LHCN-M2 (cell line): Measurements from ENCODE around the gene PRPF40B. TPM values are rescaled to one million over a fixed set of nuclear protein-coding genes. Genes with fewer than 3 reads are reported as not detected.
"Not testable (repeated sequence)": the region's sequence is repeated elsewhere in the genome, so short reads cannot be mapped to it uniquely, and the experiment has no call there.

Source experiments
- DNase-seq: peaks from one replicate; pipeline ENCODE4 v3.0.0-alpha.2; 2012; ENCODE audit warnings: low read depth
- total RNA-seq: library from RNA; depleted of rRNA; stranded (reverse); fragments of >200 nt; gene quantifications from 2 replicates; pipeline ENCODE4 v1.2.3, GENCODE V29; 2014

PRPF40B gene
- total RNA-seq, 1 experiment from 2014 or later, result 11.3 TPM

DNA sequence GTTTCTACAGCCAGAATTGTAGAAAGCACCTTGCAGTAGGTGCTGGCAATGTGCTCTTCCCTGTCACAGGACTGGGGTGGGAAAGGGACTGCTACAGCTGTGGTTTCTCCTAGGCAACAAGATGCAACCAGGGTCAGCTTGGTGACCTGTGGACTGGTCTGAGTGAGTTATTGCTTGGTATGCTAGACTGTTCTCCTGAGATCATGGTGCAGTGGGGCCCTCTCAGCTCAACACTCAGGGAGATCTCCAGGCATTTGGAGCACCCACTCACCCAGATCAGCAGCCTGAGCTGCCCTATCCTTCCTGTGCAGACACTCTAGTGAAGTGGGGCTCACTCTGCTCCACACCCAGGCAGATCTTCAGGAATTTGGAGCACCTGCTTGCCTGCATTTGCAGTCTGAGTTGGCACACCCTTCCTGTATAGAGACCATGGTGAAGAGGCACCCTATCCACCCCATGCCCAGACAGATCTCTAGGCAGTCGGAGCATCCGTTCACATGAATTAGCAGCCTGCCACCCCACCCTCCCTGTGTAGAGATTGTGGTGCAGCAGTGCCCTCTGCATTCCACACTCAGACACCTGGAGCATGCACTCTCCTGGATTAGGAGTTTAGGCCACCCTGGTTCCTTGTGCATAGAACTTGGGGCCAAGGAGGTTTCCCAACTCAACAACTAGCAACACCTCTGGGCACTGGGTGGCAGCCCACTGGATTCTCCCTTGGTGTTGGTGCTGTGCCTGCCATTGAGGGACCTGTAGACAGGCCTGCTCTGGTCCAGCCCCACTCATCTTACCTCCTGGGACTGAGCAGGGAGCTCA is 14.1 kb upstream of the PRPF40B start:
- DNase-seq, result no peak

DNA sequence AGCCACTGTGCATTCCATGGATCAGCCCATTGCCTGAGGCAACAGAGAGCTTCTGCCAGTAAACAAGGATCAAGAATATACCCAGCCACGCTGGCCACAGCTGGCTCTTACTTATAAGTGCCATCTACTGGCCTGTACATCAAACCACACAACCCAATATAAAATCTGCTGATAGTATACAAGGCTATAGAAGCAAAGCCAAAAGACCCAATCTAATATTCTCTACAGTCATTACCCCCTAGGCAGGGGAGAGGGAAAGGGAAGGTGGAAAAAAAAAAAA is 13.5 kb upstream of the PRPF40B start:
- DNase-seq, result no peak

DNA sequence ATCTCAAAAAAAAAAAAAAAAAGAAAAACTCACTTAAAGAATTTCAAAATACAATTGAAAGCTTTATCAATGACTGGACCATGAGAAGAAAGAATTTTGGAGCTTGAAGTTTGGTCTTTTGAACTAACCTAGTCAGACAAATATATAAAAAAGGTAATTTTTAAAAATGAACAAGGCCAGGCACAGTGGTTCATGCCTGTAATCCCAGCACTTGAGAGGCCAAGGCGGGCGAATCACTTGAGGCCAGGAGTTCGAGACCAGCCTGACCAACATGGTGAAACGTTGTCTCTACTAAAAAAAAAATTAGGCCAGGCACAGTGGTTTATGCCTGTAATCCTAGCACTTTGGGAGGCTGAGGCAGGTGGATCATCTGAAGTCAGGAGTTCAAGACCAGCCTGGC is 12.6 kb upstream of the PRPF40B start:
- not testable (repeated sequence) for DNase-seq

DNA sequence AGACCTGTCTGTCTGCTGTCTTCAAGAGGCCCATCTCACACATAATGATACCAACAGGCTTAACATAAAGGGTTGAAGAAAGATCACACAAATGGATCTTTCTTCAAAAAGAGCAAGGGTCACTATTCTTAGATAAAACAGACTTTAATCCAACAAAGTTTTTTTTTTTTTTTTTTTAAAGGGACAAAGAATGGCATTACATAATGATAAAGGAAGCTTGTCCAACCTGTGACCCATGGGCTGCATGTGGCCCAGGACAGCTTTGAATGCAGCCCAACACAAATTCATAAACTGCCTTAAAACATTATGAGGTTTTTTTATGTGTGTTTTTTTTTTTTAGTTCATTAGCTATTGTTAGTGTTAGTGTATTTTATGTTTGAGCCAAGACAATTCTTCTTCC is 11.2 kb upstream of the PRPF40B start:
- no peak for DNase-seq

DNA sequence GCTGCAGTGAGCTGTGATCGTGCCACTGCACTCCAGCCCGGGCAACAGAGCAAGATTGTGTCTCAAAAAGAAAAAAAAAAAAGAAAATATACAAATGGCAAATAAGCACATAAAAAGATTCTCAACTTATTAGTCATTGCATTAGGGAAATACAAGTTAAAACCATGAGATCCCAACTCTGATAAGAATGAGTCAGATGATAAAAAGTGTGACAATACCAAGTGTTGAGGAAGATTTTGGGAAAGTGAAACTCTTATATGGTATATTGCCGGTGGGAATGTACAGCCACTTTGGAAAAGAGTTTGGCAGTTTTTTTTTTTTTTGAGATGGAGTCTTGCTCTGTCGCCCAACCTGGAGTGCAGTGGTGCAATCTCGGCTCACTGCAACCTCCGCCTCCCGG is 7.6 kb upstream of the PRPF40B start:
- peak; percentile 34 for DNase-seq

DNA sequence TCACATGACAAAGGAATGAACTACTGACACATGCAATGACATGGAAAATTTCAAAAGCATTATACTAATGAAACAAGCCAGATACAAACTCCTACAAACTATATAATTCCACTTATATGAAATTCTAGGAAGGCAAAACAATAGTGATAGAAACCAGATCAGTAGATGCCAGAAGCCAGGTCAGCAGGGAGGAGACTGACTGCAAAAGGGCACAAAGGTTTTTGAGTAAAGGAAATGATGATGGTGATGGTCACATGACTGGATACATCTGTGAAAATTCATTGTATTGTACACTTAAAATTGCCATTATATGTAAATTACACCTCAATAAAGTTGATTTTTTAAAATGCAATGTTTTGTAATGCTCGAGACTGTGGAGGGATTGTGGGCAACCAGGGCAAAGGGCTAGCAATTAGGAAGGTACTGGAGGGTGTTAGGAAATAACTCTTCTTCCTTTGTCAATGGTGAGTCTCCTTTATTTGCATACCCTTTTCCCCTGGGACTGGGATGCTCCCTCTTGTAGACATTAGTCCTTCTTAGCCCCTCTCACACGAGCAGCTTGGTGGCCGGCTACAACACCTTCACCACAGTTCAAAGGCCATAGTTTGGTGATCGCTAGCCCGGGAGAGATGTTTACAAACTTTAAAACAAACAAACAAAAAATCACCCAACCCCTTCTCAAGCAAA is 6.7 kb upstream of the PRPF40B start:
- DNase-seq, result no peak

DNA sequence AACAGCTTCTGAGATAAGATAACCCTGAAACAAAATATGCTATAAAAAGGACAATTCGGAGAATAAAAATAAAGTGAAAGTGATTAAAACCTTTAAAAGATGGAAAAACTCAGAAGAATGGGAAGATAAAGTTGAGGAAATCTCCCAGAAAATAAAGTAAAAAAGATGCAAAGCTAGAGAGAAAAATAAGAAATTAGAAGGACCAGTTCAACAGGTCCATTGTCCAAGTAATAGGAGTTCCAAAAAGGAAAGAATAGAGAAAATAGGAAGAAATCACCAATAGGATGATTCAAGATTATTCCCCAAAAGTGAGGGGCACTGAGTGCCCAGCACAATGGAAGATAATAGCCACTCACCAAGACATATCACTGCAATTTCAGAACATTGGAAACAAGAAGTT is 4.8 kb upstream of the PRPF40B start:
- no peak for DNase-seq

DNA sequence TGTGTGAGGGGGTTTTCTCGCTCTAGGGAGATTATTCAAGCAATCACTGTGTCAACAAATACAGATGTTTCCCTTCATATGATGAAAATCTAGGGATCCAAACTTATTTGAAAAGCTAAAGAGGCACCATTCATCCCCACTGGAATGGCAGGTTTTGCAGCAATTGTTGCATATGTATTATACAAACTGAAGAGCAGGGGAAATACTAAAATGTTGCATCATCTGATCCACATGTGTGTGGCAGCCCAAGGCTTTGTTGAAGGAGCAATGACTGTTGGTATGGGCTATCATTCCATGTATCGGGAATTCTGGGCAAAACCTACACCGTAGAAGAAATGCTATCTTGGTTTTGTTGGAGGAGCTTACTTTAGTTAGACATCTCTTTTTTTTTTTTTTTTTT is 4.1 kb upstream of the PRPF40B start:
- DNase-seq, result no peak

DNA sequence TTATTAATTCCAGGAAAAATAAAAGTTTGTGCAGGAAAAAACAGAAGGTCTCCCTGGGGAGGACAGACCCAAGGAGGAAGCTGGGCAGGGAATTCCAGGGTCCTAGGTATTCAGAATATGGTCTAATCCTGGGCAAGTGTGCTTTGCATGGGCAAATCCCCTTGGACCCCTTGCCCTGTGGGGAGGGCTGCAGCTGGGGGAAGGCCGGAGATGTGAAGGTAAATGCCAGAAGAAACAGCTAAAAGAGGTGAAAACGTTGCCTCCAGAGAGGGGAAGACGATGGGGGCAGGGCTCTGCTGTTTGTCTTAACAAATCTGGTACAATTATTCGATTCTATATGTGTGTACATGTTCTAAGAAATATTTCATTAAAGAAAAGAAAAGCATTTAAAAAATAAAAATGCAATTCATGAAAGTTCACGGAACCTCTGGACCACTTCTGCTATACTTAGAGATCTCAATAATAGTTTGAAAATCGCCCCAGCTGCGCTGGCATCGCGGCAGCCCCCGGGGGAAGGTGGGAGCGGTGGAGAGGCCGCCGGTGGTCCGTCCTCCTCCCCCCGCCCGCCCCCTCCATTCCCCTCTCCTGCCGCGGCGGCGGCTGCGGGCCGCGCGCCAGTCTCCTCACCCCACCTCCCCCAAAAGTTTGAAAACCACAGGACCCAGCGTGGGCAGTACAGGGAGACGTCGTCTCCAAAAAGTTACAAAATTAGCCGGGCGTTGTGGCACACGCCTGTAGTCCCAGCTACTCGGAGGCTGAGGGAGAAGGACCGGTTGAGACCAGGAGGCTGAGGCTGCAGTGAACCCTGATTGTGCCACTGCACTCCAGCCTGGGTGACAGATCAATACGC is 1.5 kb upstream of the PRPF40B start:
- no peak for DNase-seq

DNA sequence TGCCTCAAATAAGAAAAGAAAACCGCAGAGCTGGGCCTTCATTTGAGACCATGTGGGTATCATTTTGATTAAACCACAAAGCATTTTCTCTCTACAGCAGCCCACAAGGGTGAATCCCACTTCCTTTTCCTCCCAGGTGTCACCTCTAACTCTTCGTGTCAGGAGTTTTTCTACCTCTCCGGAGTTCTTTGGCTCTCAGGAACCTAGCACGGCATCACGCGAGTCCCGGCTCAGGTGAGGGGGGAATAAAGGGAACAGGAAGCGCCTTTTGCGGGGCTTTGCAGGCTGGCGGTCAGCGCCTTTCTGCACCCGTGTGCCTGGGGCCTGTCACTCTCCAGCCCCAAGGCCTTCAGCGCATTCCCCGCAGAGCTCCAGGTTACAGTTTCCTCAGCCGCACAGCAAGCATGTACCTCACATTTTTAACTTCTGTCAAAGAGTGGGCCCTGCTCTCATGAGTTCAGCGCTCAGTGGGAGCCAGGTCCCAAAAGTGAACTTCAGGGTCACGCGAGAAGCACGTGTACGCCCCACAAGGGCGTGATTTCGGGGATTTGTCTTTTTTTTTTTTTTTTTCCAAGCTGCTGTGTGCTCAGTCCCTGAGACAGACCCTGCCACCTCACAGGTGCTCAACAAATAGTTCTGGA is 740 bp upstream of the PRPF40B start:
- peak; percentile 58 for DNase-seq

DNA sequence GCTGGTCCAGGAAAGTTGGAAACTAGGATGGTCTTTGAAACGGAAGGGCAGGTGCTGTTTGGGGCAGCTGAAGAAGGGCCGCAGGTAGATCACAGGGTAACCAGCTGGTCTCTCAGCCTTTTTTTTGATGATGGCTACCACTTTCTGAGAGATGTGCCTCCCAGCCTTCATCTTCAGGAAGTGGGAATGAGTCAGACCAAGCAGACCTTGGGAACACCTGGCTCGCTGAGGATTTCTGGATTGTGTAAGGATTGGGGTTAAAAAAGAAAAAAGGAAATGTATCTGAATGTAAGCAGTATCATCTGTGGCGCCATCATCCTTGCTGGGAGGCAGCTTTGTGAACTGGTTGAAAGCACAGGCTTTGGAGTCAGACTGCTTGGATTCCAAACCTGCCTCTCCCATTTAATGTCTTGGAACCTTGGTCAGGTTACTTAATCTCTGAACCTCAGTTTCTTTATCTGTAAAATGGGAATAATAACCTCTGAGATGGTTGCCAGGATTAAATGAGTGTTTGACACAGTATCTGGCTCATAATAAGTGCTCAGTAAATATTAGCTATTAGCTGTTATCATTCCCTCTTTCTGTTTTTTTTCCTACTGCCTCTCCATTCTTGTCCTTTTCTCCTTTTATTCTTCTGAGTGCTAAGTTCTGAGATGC is 1.7 kb downstream of the PRPF40B start:
- peak; percentile 37 for DNase-seq

DNA sequence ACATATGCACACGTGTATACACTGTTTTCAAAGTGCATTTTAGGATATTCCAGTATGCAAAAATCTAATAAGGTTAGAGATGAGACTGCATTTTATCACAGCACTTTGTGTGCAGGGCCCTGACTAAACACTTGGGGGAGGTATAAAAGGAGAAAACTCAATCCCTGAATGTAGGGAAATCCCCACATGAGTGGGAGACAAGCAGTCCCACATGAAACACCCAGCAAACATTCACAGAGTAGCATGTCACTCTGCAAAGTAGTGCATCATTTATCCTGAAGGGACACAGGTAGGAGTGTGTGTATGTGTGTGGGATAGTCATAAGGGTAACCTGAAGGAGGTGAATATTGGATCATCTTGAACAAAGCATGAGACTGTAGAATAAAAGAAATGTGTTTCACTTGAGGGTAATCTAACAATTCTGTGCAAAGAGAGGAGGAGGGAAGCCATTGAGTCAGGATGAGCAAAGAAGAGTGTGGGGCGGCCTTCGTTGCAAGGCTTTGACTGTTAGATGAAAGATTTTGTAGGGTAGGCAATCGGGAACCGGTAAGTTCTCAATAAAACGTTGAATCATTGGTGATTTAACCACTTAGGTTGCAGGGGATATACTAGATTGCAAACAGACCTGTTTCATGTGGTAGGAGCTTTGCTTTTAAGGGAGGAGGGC is 2.9 kb downstream of the PRPF40B start:
- DNase-seq, result no peak

DNA sequence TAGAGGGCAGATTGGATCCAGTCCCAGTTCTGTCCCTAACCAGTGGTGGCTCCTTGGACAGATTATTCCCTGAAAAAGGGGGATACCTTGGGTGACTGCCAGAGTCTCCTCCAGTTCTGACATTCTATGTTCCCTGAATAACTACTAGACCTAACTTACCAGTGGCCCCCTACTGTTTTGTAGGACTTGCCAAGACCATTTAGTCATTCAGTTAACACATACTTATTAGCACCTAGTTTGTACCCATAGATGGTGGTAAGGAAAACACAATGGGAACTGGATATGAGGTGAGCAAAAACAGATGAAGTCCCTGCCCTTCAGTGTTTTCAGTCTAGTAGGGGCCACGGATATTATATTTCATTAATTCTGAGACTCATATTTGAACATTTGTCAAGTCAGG is 3.5 kb downstream of the PRPF40B start:
- DNase-seq, result no peak

DNA sequence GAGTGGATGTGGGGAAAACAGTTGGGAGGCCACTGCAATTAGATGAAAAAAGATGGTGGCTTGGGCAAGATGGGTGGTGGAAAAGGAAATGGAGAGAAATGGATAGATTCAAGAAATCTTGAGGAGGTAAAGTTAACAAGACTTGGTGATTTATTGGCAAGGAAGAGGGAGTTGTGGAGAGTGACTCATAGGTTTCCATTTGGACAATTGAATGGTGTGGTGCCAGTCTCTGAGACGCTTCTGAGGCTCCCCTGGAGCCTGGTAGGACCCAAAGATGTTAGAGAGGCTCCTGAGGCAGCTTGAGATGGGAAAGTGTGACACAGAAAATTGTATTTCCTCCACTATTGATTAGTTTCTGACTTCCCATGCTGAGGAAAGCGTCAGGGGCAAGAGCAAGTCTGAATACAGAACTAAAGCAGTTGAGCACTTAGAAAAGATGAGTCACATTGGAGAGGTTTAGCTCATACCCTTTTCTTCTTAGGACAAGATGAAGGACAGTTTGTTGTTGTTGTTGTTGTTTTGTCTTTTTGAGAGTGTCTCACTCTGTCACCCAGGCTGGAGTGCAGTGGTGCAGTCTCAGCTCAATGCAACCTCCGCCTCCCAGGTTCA is 4.5 kb downstream of the PRPF40B start:
- peak; percentile 54 for DNase-seq

DNA sequence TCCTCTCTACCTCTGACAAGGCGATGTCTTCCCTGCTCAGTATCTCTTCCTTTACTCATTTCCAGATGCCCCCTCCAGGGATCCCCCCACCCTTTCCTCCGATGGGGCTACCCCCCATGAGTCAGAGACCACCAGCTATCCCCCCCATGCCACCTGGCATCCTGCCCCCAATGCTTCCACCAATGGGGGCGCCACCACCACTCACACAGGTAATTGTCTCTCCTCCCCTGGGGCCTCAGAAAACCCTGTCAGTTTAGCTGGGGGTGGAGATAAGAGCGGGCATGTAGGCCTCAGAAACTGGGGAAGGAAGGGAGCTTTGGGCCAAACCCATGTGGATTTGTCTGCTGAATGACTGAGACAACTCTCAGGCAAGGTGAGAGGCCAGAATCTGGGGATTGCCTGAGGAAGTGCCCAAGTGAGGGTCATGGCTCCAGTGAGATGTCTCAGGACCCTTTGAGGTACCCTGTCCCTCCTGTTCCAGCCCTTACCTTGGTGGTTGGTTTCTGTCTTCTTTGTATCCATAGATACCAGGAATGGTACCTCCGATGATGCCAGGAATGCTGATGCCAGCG is 8.1 kb downstream of the PRPF40B start:
- no peak for DNase-seq

DNA sequence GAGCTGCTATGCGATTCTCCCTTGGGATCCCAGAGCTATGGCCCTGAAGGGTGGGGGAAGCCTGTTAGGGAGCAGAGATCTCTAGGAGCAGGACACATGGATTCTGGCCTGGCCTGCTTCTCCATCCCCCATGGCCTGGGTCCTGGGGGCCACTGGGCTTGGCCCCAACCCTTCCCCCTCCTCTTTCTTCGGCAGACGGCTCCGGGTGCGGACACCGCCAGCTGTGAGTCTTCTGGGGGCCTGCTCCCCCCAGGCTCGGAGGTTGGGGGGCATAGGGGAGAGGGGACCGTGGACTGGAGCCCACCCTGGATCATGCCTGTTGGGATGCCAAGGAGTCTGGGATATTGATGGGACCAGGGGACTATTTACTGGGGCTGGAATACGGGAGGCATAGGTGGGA is 9.0 kb downstream of the PRPF40B start:
- DNase-seq, result no peak

DNA sequence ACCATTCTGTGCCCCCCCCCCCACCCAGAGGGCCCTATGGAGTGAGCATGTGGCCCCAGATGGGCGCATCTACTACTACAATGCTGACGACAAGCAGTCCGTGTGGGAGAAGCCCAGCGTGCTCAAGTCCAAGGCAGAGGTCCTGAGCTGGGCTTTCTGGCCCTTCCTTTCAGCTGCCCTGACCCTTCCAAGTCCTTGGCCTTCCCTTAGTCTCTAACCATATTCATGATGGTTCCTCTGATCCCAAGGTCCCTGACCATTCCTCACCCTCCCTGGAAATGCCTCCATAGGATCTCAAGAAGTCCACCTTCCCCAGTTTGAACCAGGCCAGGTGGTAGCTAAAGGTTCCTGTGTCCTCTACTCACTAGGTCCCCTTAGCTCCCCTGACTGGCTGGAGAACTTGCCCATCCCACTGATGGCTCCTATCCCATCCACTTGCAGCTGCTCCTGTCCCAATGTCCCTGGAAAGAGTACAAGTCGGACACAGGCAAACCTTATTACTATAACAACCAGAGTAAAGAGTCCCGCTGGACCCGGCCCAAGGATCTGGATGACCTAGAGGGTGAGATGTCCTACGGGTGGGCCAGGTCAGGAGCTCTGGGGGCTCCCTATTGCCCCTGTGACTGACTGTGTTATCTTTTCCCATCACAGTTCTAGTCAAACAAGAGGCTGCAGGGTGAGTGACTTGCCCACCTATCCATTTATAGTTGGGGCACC is 9.8 kb downstream of the PRPF40B start:
- DNase-seq, result no peak

DNA sequence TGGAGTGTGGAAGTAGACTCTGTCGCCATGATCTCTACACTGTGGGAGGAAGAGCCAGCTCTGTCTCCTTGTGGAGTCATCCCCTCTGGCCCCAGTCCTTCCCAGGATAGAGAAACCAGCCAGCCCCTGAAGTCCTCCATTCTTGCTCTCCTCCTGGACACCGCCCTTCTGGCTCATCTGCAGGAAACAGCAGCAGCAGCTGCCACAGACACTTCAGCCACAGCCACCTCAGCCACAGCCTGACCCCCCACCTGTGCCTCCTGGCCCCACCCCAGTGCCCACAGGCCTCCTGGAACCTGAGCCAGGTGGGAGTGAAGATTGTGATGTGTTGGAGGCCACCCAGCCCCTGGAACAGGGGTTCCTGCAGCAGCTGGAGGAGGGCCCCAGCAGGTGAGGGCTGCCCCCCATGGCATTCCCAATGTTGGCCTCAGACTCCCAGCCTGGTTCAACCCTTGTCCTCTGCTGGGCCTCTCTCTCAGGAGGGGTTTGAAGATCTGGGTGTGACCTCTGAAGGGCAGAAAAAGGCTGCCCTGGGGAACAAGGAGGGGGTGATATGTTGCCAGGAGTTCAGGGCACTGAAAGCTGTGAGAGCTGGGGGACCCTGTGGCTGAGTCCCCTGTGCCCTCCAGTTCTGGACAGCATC is 10.5 kb downstream of the PRPF40B start:
- DNase-seq, result no peak

DNA sequence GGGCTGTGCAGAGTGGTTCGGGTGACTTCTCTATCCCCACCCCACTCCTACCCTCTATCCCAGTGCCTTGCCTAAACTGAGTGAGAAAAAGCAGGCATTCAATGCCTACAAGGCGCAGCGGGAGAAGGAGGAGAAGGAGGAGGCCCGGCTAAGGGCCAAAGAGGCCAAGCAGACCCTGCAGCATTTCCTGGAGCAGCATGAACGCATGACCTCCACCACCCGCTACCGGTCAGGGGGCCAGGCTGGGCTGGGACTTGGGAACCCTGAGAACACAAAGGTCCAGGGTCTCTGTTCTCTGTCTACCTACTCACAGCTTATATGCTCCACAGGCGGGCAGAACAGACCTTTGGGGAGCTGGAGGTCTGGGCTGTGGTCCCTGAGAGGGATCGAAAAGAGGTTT is 11.7 kb downstream of the PRPF40B start:
- DNase-seq, result no peak
